CD4-positive, alpha-beta T cell treated with Interleukin-17A for 4 hours (primary cell): ENCODE results near the gene CCP110.
"Not testable (repeated sequence)": the region's sequence is repeated elsewhere in the genome, so short reads cannot be mapped to it uniquely, and the experiment has no call there.

Source experiments
- DNase-seq: peaks from one replicate; pipeline ENCODE4 v3.0.0-alpha.2; 2020; ENCODE audit warnings: mixed read lengths

CCP110 gene

DNA sequence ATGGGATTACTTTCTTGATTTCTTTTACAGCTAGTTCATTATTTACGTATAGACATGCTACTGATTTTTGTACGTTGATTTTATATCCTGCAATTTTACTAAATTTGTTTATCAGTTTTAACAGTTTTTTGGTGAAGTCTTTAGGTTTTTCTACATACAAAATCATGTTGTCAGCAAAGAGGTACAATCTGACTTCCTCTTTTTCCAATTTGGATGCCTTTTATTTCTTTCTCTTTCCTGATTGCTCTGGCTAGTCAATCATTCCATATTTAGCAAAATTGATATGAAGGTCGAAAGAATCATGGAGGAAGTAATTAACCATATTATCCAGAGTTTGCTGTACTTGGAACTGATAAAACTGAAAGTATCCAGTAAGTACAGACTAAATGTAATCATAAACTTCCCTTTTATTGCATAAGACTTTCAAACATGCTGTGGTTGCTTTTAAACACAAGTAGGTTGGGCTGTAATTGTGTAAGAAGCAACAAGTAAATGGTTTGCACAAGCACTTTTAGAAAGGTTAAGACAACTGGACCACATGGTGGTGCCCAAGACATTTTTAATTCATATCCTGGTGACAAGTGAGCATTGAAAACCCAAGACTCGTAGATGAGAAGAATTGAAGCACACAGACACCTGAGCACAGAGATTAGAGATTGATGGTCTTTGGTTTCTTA is 10.2 kb upstream of the CCP110 start:
- DNase-seq: no peak

GRCh38 chr16:19515757-19516156 is 8.0 kb upstream of the CCP110 start:
- DNase-seq: no peak

DNA sequence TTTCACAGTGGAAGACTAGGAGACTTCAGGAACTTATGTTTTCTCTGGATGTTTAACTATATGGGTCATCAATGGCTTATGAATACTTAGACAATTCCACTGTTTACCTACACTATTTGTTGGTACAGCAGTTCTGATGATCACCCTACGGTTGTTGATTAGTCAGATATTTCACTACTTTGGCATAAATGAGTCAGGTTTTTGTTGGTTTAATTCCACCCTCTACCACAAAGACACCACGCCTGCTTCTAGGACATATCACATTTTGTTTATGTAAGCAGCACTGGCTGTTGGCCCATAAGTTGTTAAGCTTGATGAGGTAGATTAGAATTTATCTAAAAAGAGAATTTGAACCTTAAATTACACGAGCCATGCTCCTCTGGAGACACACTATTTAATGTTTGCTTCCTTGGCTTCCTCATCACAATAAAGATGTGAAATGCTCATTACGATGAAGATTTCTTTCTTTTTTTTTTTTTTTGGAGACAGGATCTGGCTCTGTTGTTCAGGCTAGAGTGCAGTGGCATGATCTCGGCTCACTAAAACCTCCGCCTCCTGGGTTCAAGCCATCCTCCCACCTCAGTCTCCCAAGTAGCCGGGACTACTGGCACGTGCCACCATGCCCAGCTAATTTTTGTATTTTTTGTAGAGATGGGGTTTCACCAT is 6.2 kb upstream of the CCP110 start:
- DNase-seq: no peak

- DNase-seq: no peak
Measured at GRCh38 chr16:19518388-19518787, 5.4 kb upstream of the CCP110 start.

GRCh38 chr16:19520861-19521331 is 2.8 kb upstream of the CCP110 start:
- DNase-seq: peak; percentile 5

DNA sequence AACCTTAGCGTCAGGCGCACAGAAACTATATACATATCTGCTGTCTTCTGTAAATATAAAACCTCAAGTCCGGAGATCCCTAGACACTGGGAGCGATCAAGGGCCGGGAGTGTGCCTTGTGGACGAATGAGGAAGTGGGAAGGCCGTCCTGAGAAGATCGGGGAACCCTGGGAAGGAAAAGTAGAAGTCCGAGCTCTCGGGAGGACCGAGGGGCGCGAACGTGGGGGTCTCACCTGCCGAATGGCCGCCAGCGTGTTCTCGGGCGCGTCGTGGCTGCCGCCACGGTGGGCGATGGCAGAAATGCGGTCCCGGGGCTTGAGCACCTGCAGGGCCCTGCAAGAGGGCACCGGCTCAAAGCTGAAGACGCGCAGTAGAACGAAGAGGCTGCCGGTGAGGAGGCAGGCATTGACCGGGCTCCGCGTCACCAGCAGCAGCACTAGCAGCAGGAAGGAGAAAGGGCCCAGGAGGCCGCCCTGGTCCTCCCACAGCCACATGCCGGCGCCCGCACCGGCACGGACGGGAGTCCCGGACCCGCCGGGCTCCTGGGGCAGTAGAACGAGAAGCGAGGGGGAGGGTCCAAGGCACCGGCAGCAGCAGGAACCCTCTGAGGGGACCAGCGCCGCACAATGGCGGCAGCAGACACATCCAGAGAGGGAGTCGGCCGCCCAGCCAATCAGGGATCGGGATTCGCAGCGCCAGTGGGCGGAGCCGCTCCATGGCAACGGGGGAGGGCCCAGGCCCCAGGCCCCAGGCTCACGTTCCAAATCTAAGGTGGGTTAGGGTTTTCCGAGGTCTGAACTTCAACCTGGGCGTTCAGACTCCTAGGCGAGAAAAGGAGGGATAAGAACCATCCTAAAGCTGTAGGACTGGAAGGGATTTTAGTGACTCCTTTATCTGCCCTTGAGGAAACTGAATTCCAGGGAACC is 2.0 kb upstream of the CCP110 start, which contains the start of gene GDE1:
Gene GDE1 (minus strand): TSS at position 628 of the 926 bp plus-strand sequence. CDS start 134 bp downstream, at position 494.
- peak; percentile 97 for DNase-seq

GRCh38 chr16:19522397-19522732 is 1.4 kb upstream of the CCP110 start:
- DNase-seq: peak; percentile 3

GRCh38 chr16:19522760-19523159 is 982 bp upstream of the CCP110 start:
- no peak for DNase-seq

DNA sequence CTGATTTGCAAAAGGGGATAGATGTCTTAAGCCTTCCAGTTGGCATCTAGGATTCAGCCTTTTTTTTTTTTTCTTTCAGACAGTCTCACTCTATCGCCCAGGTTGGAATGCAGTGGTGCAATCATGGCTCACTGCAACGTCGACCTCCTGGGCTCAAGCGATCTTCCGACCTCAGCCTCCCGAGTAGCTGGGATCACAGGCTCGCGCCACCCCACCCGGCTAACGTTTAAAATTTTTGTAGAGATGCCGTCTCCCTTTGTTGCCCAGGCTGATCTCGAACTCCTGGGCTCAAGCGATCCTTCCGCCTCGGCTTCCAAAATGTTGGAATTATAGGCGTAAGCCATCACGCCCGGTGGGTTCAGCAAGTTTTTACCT is 571 bp upstream of the CCP110 start:
- DNase-seq: no peak

GRCh38 chr16:19524356-19524615 is 544 bp downstream of the CCP110 start:
- DNase-seq: no peak

DNA sequence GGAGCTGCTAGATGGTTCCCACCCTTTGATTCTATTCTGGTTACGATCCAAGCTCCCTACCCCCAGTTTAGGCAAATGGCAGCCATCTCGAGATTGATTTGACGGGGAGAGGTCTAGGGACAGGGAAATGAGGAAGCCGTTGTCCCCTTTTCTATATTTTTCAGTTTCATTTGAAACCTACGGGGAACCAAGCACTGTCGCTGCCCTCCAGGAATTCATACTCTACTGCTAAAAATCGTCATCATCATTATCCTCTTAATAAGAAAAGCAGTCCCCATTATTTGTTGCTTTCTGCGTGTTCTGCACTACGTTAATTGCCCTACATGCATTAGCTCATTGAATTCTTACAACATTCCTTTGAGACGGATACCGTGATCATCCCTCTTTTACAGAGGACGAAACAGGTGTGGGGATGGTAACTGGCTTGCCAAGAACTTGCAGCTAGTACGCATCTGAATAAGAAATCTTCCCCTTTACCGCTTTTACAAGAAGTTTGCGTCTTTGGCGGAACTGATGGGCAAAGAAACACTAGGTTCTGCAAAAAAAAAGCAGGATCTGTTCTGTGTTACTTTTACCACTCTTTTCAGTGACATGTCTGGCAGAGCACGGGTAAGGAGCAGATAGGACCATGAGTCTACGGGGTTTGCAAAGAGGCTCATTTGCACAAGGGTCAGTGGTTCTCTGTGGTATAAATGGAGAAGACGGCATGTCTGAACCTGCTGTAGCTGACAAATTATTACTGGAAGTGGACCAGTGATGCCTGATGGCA is 1.1 kb downstream of the CCP110 start:
- no peak for DNase-seq

DNA sequence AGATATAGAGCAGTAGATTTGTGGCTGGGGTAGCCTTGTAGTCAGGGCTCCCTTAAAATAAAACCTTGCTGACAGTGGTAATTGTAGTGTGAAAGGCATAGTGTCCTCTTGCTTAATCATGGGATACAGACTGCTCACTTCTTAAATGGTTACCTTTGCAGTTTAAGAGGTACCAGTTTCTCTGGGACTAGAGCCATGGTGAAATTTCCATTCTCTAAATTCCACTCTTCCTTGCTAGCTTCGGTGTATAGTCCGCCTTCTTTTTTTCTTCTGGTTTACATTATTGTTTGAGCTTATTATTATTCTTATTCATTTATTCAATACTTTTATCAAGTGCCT is 1.6 kb downstream of the CCP110 start:
- no peak for DNase-seq

- DNase-seq: no peak
Measured at GRCh38 chr16:19527161-19527560, 3.4 kb downstream of the CCP110 start.

DNA sequence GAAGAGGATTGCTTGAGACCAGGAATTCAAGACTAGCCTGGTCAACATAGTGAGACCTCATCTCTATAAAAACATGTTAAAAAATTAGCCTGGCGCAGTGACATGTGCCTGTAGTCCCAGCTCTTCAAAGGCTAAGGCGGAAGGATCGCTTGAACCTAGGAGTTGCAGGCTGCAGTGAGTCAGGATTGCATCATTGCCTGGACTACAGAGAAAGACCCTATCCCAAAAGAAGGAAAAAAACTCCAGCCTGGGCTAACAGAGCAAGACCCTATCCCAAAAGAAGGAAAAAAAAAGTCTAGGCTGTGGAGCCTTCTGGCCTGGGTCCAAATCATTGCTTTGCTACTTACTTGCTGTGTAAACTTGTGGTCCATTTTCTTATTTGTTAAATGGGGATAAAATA is 4.9 kb downstream of the CCP110 start:
- no peak for DNase-seq

- no peak for DNase-seq
Measured at GRCh38 chr16:19532601-19533000, 8.9 kb downstream of the CCP110 start.

GRCh38 chr16:19540241-19540970 is 16.7 kb downstream of the CCP110 start:
- no peak for DNase-seq

DNA sequence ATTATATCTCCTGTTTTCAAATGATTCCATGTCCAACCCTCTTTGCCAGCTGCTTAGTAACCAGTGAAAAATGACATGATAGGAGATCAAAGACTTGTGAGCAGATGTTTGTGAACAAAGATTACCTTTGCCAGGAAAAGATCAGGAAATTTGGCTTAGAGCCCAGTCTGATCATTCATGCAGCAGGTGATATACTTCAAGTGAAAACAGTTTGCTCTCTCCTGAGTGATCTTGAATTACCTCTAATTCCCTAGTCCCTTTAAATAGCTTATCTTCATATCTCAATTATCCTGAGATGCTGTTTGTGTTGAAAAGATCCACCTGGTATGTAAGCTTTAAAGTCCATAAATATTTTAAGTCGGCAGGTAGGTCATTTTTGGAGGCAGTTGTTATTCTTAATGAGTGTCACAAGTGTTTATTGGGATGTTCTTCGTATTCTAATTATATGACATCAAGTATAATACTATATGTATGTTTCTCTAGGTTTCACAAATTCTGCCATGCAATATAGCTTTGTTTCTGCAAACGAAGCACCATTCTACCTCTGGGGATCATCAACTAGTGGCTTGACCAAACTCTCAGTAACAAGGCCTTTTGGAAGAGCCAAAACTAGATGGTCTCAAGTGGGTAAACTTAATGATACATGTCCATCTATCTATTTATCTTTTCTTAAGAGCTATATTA is 18.5 kb downstream of the CCP110 start:
- DNase-seq: no peak

GRCh38 chr16:19543278-19543996 is 19.7 kb downstream of the CCP110 start:
- not testable (repeated sequence) for DNase-seq

- no peak for DNase-seq
Measured at GRCh38 chr16:19548144-19548543, 24.4 kb downstream of the CCP110 start.

DNA sequence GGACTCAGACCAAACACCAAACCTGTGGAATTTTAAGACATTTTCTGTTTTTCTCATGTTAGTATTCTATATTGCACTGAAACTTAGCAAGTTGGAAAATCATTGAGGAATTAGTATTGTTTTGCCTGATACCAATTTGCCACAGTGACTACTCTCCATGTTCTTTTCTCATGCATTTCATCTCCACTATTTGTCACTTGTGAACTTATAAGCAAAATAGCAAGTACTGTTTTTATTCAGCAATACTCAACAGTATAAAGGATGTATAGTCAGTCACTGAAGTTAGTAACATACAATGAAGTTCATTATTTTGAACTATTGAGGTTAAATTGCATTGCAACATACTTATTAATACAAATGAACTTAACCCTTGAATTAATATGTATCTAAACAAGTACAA is 25.9 kb downstream of the CCP110 start:
- no peak for DNase-seq
